Measurements from ENCODE around the gene LRRK2. TPM values are rescaled to one million over a fixed set of nuclear protein-coding genes. Genes with fewer than 3 reads are reported as not detected.
"Not testable (repeated sequence)": the region's sequence is repeated elsewhere in the genome, so short reads cannot be mapped to it uniquely, and the experiment has no call there.

LRRK2 gene
- total RNA-seq, 1 donor from 2014 or later = not detected

GRCh38 chr12:40240779-40241178, 16.0 kb downstream of the LRRK2 start:
- no peaks in the 10 kb centered on the region for H3K9me3 Mint-ChIP-seq
- no peaks in the 10 kb centered on the region for H3K36me3 Mint-ChIP-seq (ENCODE audit: low read depth)
- H3K27me3 Mint-ChIP-seq (ENCODE audit: low read depth) = no peaks in the 10 kb centered on the region
- H3K4me1 Mint-ChIP-seq (ENCODE audit: low read depth) = no peaks in the 10 kb centered on the region
- no peak for DNase-seq (ENCODE audit: low spot score)
- no peak overlapping the region for H3K27ac Mint-ChIP-seq
- H3K4me3 Mint-ChIP-seq (ENCODE audit: low read depth) = no peak overlapping the region
- intact Hi-C loops (cut with micrococcal nuclease) = no loop called here

GRCh38 chr12:40241741-40242140, 16.9 kb downstream of the LRRK2 start:
- H3K4me3 Mint-ChIP-seq (ENCODE audit: low read depth) = no peak overlapping the region
- H3K27me3 Mint-ChIP-seq (ENCODE audit: low read depth) = no peaks in the 10 kb centered on the region
- intact Hi-C loops (cut with micrococcal nuclease) = no loop called here
- no peaks in the 10 kb centered on the region for H3K9me3 Mint-ChIP-seq
- no peak for DNase-seq (ENCODE audit: low spot score)
- H3K36me3 Mint-ChIP-seq (ENCODE audit: low read depth) = no peaks in the 10 kb centered on the region
- no peaks in the 10 kb centered on the region for H3K4me1 Mint-ChIP-seq (ENCODE audit: low read depth)
- H3K27ac Mint-ChIP-seq = no peak overlapping the region

- H3K4me3 Mint-ChIP-seq (ENCODE audit: low read depth); H3K9me3 Mint-ChIP-seq; DNase-seq (ENCODE audit: low spot score); H3K4me1 Mint-ChIP-seq (ENCODE audit: low read depth); H3K27ac Mint-ChIP-seq; intact Hi-C loops (cut with micrococcal nuclease); H3K27me3 Mint-ChIP-seq (ENCODE audit: low read depth); H3K36me3 Mint-ChIP-seq (ENCODE audit: low read depth): not testable (repeated sequence)
Measured at GRCh38 chr12:40244526-40245156, 19.8 kb downstream of the LRRK2 start.

- no peak for DNase-seq (ENCODE audit: low spot score)
- Mint-ChIP-seq H3K9me3 (no peaks in the 10 kb centered on the region), H3K27ac (no peak overlapping the region), H3K27me3 (ENCODE audit: low read depth) (no peaks in the 10 kb centered on the region), H3K4me1 (ENCODE audit: low read depth) (no peaks in the 10 kb centered on the region), H3K4me3 (ENCODE audit: low read depth) (no peak overlapping the region), H3K36me3 (ENCODE audit: low read depth) (no peaks in the 10 kb centered on the region)
- intact Hi-C loops (cut with micrococcal nuclease) = no loop called here
Measured at GRCh38 chr12:40248034-40248433, 23.2 kb downstream of the LRRK2 start.

GRCh38 chr12:40248585-40249297, 23.9 kb downstream of the LRRK2 start:
- H3K36me3 Mint-ChIP-seq (ENCODE audit: low read depth) = no peaks in the 10 kb centered on the region
- DNase-seq (ENCODE audit: low spot score) = no peak
- intact Hi-C loops (cut with micrococcal nuclease) = no loop called here
- no peaks in the 10 kb centered on the region for H3K4me1 Mint-ChIP-seq (ENCODE audit: low read depth)
- no peaks in the 10 kb centered on the region for H3K27me3 Mint-ChIP-seq (ENCODE audit: low read depth)
- no peak overlapping the region for H3K4me3 Mint-ChIP-seq (ENCODE audit: low read depth)
- H3K27ac Mint-ChIP-seq = no peak overlapping the region
- H3K9me3 Mint-ChIP-seq = no peaks in the 10 kb centered on the region

GRCh38 chr12:40250652-40251051, 25.9 kb downstream of the LRRK2 start:
- H3K4me3 Mint-ChIP-seq (ENCODE audit: low read depth); H3K4me1 Mint-ChIP-seq (ENCODE audit: low read depth); intact Hi-C loops (cut with micrococcal nuclease); H3K36me3 Mint-ChIP-seq (ENCODE audit: low read depth); DNase-seq (ENCODE audit: low spot score); H3K27ac Mint-ChIP-seq; H3K27me3 Mint-ChIP-seq (ENCODE audit: low read depth); H3K9me3 Mint-ChIP-seq: not testable (repeated sequence)

GRCh38 chr12:40253936-40254335, 29.1 kb downstream of the LRRK2 start:
- no peak for DNase-seq (ENCODE audit: low spot score)
- H3K36me3 Mint-ChIP-seq (ENCODE audit: low read depth) = no peaks in the 10 kb centered on the region
- no peaks in the 10 kb centered on the region for H3K9me3 Mint-ChIP-seq
- no peaks in the 10 kb centered on the region for H3K27me3 Mint-ChIP-seq (ENCODE audit: low read depth)
- H3K4me3 Mint-ChIP-seq (ENCODE audit: low read depth) = no peak overlapping the region
- no peaks in the 10 kb centered on the region for H3K4me1 Mint-ChIP-seq (ENCODE audit: low read depth)
- no peak overlapping the region for H3K27ac Mint-ChIP-seq
- intact Hi-C loops (cut with micrococcal nuclease) = no loop called here

- Mint-ChIP-seq H3K27ac (no peak overlapping the region), H3K4me1 (ENCODE audit: low read depth) (no peaks in the 10 kb centered on the region), H3K9me3 (no peaks in the 10 kb centered on the region), H3K27me3 (ENCODE audit: low read depth) (no peaks in the 10 kb centered on the region), H3K36me3 (ENCODE audit: low read depth) (no peaks in the 10 kb centered on the region), H3K4me3 (ENCODE audit: low read depth) (no peak overlapping the region)
- intact Hi-C loops (cut with micrococcal nuclease) = no loop called here
- no peak for DNase-seq (ENCODE audit: low spot score)
Measured at GRCh38 chr12:40254455-40255085, 29.8 kb downstream of the LRRK2 start.

GRCh38 chr12:40258371-40258770, 33.6 kb downstream of the LRRK2 start:
- H3K4me1 Mint-ChIP-seq (ENCODE audit: low read depth) = no peaks in the 10 kb centered on the region
- H3K27ac Mint-ChIP-seq = no peak overlapping the region
- H3K9me3 Mint-ChIP-seq = no peaks in the 10 kb centered on the region
- no peaks in the 10 kb centered on the region for H3K36me3 Mint-ChIP-seq (ENCODE audit: low read depth)
- intact Hi-C loops (cut with micrococcal nuclease) = no loop called here
- no peak overlapping the region for H3K4me3 Mint-ChIP-seq (ENCODE audit: low read depth)
- H3K27me3 Mint-ChIP-seq (ENCODE audit: low read depth) = no peaks in the 10 kb centered on the region
- DNase-seq (ENCODE audit: low spot score) = no peak

- peaks cover 6% of the 10 kb centered on the region for H3K9me3 Mint-ChIP-seq
- no peaks in the 10 kb centered on the region for H3K36me3 Mint-ChIP-seq (ENCODE audit: low read depth)
- no peak for DNase-seq (ENCODE audit: low spot score)
- no peaks in the 10 kb centered on the region for H3K4me1 Mint-ChIP-seq (ENCODE audit: low read depth)
- no peaks in the 10 kb centered on the region for H3K27me3 Mint-ChIP-seq (ENCODE audit: low read depth)
- H3K4me3 Mint-ChIP-seq (ENCODE audit: low read depth) = no peak overlapping the region
- no peak overlapping the region for H3K27ac Mint-ChIP-seq
- intact Hi-C loops (cut with micrococcal nuclease) = no loop called here
Measured at GRCh38 chr12:40261937-40262336, 37.1 kb downstream of the LRRK2 start.

GRCh38 chr12:40262657-40263056, 37.9 kb downstream of the LRRK2 start:
- no peaks in the 10 kb centered on the region for H3K4me1 Mint-ChIP-seq (ENCODE audit: low read depth)
- no peak for DNase-seq (ENCODE audit: low spot score)
- no peaks in the 10 kb centered on the region for H3K27me3 Mint-ChIP-seq (ENCODE audit: low read depth)
- peaks cover 6% of the 10 kb centered on the region for H3K9me3 Mint-ChIP-seq
- intact Hi-C loops (cut with micrococcal nuclease) = no loop called here
- H3K4me3 Mint-ChIP-seq (ENCODE audit: low read depth) = no peak overlapping the region
- H3K36me3 Mint-ChIP-seq (ENCODE audit: low read depth) = no peaks in the 10 kb centered on the region
- no peak overlapping the region for H3K27ac Mint-ChIP-seq

GRCh38 chr12:40263616-40264409, 39.0 kb downstream of the LRRK2 start:
- Mint-ChIP-seq H3K4me1 (ENCODE audit: low read depth) (no peaks in the 10 kb centered on the region), H3K27ac (no peak overlapping the region), H3K27me3 (ENCODE audit: low read depth) (no peaks in the 10 kb centered on the region), H3K4me3 (ENCODE audit: low read depth) (no peak overlapping the region), H3K36me3 (ENCODE audit: low read depth) (no peaks in the 10 kb centered on the region), H3K9me3 (peaks cover 6% of the 10 kb centered on the region)
- no peak for DNase-seq (ENCODE audit: low spot score)
- intact Hi-C loops (cut with micrococcal nuclease) = no loop called here
